ENCODE results near the gene VCL. TPM values are rescaled to one million over a fixed set of nuclear protein-coding genes. Genes with fewer than 3 reads are reported as not detected.

VCL gene
- total RNA-seq, 2 donors from 2014 or later: 173 to 216 TPM

GRCh38 chr10:74072503-74072902, 74.6 kb downstream of the VCL start:
- peaks cover 0 to 48% of the 10 kb centered on the region in 2 donors for H3K4me1 ChIP-seq
- no peaks in the 10 kb centered on the region for H3K27me3 ChIP-seq
- no peaks in the 10 kb centered on the region for H3K9me3 ChIP-seq
- no peak overlapping the region for H3K27ac ChIP-seq
- peaks cover 46% of the 10 kb centered on the region for H3K36me3 ChIP-seq
- TF ChIP-seq, protein P1, sequence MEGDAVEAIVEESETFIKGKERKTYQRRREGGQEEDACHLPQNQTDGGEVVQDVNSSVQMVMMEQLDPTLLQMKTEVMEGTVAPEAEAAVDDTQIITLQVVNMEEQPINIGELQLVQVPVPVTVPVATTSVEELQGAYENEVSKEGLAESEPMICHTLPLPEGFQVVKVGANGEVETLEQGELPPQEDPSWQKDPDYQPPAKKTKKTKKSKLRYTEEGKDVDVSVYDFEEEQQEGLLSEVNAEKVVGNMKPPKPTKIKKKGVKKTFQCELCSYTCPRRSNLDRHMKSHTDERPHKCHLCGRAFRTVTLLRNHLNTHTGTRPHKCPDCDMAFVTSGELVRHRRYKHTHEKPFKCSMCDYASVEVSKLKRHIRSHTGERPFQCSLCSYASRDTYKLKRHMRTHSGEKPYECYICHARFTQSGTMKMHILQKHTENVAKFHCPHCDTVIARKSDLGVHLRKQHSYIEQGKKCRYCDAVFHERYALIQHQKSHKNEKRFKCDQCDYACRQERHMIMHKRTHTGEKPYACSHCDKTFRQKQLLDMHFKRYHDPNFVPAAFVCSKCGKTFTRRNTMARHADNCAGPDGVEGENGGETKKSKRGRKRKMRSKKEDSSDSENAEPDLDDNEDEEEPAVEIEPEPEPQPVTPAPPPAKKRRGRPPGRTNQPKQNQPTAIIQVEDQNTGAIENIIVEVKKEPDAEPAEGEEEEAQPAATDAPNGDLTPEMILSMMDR (IDR thresholded peaks at IDR 0.05): no peak
- H3K4me3 ChIP-seq: no peak overlapping the region
- no peak for DNase-seq (ENCODE audit: low spot score)

DNA sequence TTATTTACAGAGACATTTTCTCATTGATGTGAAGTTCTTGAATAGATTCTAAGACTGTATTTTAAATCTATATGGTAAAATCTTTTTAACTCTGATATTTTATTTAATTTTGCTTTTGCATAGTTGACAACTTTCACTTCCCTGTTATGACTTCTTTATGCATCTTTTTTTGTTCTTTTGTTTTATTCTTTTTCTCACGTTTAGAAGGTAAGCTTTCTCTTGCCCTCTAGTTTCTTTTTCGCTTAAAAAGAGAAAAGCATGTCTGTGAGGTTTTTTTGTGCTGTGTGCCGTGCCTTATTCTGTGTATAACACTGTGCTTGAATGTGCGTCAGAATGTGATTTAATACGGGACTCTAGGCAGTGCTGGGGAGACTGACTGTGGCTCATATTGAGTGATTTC, 78.0 kb downstream of the VCL start:
- H3K4me1 ChIP-seq: peaks cover 0 to 40% of the 10 kb centered on the region in 2 donors
- no peak overlapping the region for H3K4me3 ChIP-seq
- no peaks in the 10 kb centered on the region for H3K9me3 ChIP-seq
- TF ChIP-seq, protein P1 (IDR thresholded peaks at IDR 0.05): no peak
- H3K36me3 ChIP-seq: peaks cover 43% of the 10 kb centered on the region
- no peaks in the 10 kb centered on the region for H3K27me3 ChIP-seq
- no peak for DNase-seq (ENCODE audit: low spot score)
- no peak overlapping the region for H3K27ac ChIP-seq

DNA sequence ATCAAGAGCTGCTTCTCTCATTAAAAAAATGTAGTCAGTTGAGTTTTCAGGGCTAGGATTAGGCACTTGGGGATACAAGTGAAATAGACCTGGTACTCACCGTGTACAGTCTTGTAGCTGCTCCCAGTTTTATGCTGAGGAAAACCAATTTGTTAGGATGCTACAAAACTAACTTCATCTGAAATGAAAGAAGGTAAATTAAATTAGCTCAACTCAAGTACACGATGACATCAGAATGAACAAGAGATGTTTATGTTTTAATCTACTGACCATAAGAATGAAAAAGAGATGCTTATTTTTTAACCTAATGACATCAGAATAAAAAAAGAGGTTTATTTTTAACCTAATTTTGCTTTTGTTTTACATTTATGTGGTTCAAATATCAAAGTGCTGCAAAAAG, 79.0 kb downstream of the VCL start:
- no peaks in the 10 kb centered on the region for H3K27me3 ChIP-seq
- H3K9me3 ChIP-seq: no peaks in the 10 kb centered on the region
- H3K27ac ChIP-seq: no peak overlapping the region
- peaks cover 40% of the 10 kb centered on the region for H3K36me3 ChIP-seq
- TF ChIP-seq, protein P1 (IDR thresholded peaks at IDR 0.05): no peak
- DNase-seq (ENCODE audit: low spot score): no peak
- H3K4me1 ChIP-seq: peaks cover 0 to 36% of the 10 kb centered on the region in 2 donors
- H3K4me3 ChIP-seq: no peak overlapping the region

DNA sequence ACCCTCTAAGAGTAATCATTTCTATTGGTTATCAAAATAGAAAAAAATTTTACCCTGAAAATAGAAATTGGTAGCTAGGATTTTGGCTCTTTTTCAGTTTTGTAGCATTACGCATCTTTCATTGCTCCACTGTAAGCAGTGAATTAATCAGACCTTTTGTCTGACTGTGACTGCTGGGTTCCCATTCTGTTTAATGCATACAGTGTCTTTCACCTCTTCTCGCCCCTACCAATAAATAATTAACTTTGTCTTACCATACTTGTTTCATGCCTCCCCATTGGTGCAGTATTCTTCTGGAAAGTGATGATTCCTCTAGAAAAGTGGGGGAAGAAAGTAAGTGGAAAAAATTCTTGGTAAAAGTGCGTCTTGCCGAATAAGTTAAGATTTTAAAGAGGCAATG, 79.5 kb downstream of the VCL start:
- peaks cover 0 to 32% of the 10 kb centered on the region in 2 donors for H3K4me1 ChIP-seq
- TF ChIP-seq, protein P1 (IDR thresholded peaks at IDR 0.05): no peak
- H3K36me3 ChIP-seq: peaks cover 38% of the 10 kb centered on the region
- no peak for DNase-seq (ENCODE audit: low spot score)
- no peak overlapping the region for H3K4me3 ChIP-seq
- no peak overlapping the region for H3K27ac ChIP-seq
- no peaks in the 10 kb centered on the region for H3K9me3 ChIP-seq
- H3K27me3 ChIP-seq: no peaks in the 10 kb centered on the region

- TF ChIP-seq, protein P1 (IDR thresholded peaks at IDR 0.05): no peak
- Histone ChIP-seq H3K36me3 (peaks cover 36% of the 10 kb centered on the region), H3K27me3 (no peaks in the 10 kb centered on the region), H3K4me1 (peaks cover 0 to 30% of the 10 kb centered on the region in 2 donors), H3K27ac (no peak overlapping the region), H3K9me3 (no peaks in the 10 kb centered on the region), H3K4me3 (no peak overlapping the region)
- DNase-seq (ENCODE audit: low spot score): no peak
Observed at GRCh38 chr10:74078037-74078436, 80.1 kb downstream of the VCL start.

All from right atrium auricular region (tissue), 2 donors.